Measurements from ENCODE around the gene ACSS1. TPM values are rescaled to one million over a fixed set of nuclear protein-coding genes. Genes with fewer than 3 reads are reported as not detected.

The ACSS1 gene
- total RNA-seq, 1 experiment from 2014 or later = 3.6 TPM

- CTCF ChIA-PET = no interaction called here
- H3K4me3 Mint-ChIP-seq (ENCODE audit: low read depth, unreplicated experiment) = no peak overlapping the region
Measured at GRCh38 chr20:24977797-24978196, 80.1 kb downstream of the ACSS1 start.

DNA sequence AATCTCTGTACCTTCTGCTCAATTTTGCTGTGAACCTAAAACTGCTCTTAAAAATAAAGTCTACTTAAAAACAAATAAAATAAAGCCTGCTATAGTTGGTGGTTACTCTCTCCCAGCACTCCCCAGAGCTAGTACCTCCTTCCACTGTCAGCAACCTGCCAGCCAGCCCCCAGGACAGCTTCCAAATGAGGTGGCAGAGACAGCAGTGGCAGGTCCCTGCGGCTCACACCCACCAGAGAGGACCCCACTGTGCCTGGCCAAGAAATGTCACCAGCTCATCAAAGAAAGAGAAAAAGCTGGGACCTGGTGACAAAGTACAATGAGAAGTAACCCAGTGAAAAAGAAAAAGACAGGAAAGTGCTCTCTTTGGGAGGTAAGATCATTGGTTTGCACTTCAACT lies 80.6 kb downstream of the ACSS1 start:
- Mint-ChIP-seq H3K36me3 (ENCODE audit: insufficient read depth, unreplicated experiment) (no peaks in the 10 kb centered on the region), H3K27ac (ENCODE audit: unreplicated experiment) (no peak overlapping the region), H3K4me3 (ENCODE audit: low read depth, unreplicated experiment) (no peak overlapping the region), H3K4me1 (ENCODE audit: low read depth, unreplicated experiment) (no peaks in the 10 kb centered on the region), H3K9me3 (ENCODE audit: low read depth, unreplicated experiment) (peaks cover 2% of the 10 kb centered on the region), H3K27me3 (ENCODE audit: unreplicated experiment) (no peaks in the 10 kb centered on the region)
- no TSS peak for BruUV-seq (replicated peaks)
- no peak for DNase-seq
- intact Hi-C loops (cut with micrococcal nuclease; ENCODE audit: unreplicated experiment) = no loop called here
- no peak for TF ChIP-seq CTCF (IDR thresholded peaks at IDR 0.05; ENCODE audit: unreplicated experiment)
- CTCF ChIA-PET = no interaction called here

More at GRCh38 chr20:24977797-24978196, 80.1 kb downstream of the ACSS1 start:
- Mint-ChIP-seq H3K4me1 (ENCODE audit: low read depth, unreplicated experiment) (no peaks in the 10 kb centered on the region), H3K36me3 (ENCODE audit: insufficient read depth, unreplicated experiment) (no peaks in the 10 kb centered on the region), H3K27me3 (ENCODE audit: unreplicated experiment) (no peaks in the 10 kb centered on the region), H3K27ac (ENCODE audit: unreplicated experiment) (no peak overlapping the region), H3K9me3 (ENCODE audit: low read depth, unreplicated experiment) (peaks cover 2% of the 10 kb centered on the region)
- no peak for TF ChIP-seq CTCF (IDR thresholded peaks at IDR 0.05; ENCODE audit: unreplicated experiment)
- DNase-seq = no peak
- intact Hi-C loops (cut with micrococcal nuclease; ENCODE audit: unreplicated experiment) = no loop called here
- no TSS peak for BruUV-seq (replicated peaks)

- CTCF ChIA-PET = no interaction called here
- Mint-ChIP-seq H3K9me3 (ENCODE audit: low read depth, unreplicated experiment) (no peaks in the 10 kb centered on the region), H3K27ac (ENCODE audit: unreplicated experiment) (no peak overlapping the region), H3K36me3 (ENCODE audit: insufficient read depth, unreplicated experiment) (peaks cover 4% of the 10 kb centered on the region), H3K27me3 (ENCODE audit: unreplicated experiment) (no peaks in the 10 kb centered on the region), H3K4me3 (ENCODE audit: low read depth, unreplicated experiment) (no peak overlapping the region), H3K4me1 (ENCODE audit: low read depth, unreplicated experiment) (no peaks in the 10 kb centered on the region)
- intact Hi-C loops (cut with micrococcal nuclease; ENCODE audit: unreplicated experiment) = no loop called here
- TF ChIP-seq CTCF (IDR thresholded peaks at IDR 0.05; ENCODE audit: unreplicated experiment) = no peak
- no peak for DNase-seq
- BruUV-seq (replicated peaks) = no TSS peak
Measured at GRCh38 chr20:24972341-24972740, 85.6 kb downstream of the ACSS1 start.

- no peak for TF ChIP-seq CTCF (IDR thresholded peaks at IDR 0.05; ENCODE audit: unreplicated experiment)
- BruUV-seq (replicated peaks) = no TSS peak
- no peak overlapping the region for H3K27ac Mint-ChIP-seq (ENCODE audit: unreplicated experiment)
- no peaks in the 10 kb centered on the region for H3K27me3 Mint-ChIP-seq (ENCODE audit: unreplicated experiment)
- no peak for DNase-seq
- H3K36me3 Mint-ChIP-seq (ENCODE audit: insufficient read depth, unreplicated experiment) = peaks cover 4% of the 10 kb centered on the region
- no peak overlapping the region for H3K4me3 Mint-ChIP-seq (ENCODE audit: low read depth, unreplicated experiment)
- no peaks in the 10 kb centered on the region for H3K9me3 Mint-ChIP-seq (ENCODE audit: low read depth, unreplicated experiment)
- H3K4me1 Mint-ChIP-seq (ENCODE audit: low read depth, unreplicated experiment) = no peaks in the 10 kb centered on the region
- intact Hi-C loops (cut with micrococcal nuclease; ENCODE audit: unreplicated experiment) = no loop called here
- CTCF ChIA-PET = no interaction called here
Measured at GRCh38 chr20:24971376-24972101, 86.4 kb downstream of the ACSS1 start.
